Amniotic stem cell (primary cell): ENCODE measurements around the gene PPIB.
"Not testable (repeated sequence)": the region's sequence is repeated elsewhere in the genome, so short reads cannot be mapped to it uniquely, and the experiment has no call there.

Experiments used
- DNase-seq: peaks from one replicate; lab custom pipeline; 2025; lab: John Stamatoyannopoulos, UW

Gene PPIB

GRCh38 chr15:64110108-64110701 lies 52.6 kb downstream of the PPIB start:
- DNase-seq, result not testable (repeated sequence)

- DNase-seq, result no peak
Observed at GRCh38 chr15:64107337-64107736, 55.5 kb downstream of the PPIB start.
